NT2/D1 (cell line): ENCODE results near the gene PRMT7.

Source experiments
- DNase-seq: peaks from one replicate; pipeline ENCODE4 v3.0.0-alpha.2; 2011; ENCODE audit warnings: low read depth, low spot score
- H3K27me3 ChIP-seq: 2 replicates; pipeline ENCODE4 v1.6.0; 2011; ENCODE audit warnings: mild to moderate bottlenecking; ENCODE audit not compliant: insufficient read length, insufficient read depth
- H3K36me3 ChIP-seq: 2 replicates; pipeline ENCODE4 v1.6.1; 2011; ENCODE audit warnings: mild to moderate bottlenecking, low read length, mixed read lengths; ENCODE audit not compliant: insufficient read depth, insufficient read length
- H3K4me1 ChIP-seq: 2 replicates; pipeline ENCODE4 v1.5.1; 2011; ENCODE audit not compliant: insufficient read depth, insufficient read length
- H3K4me3 ChIP-seq: 2 replicates; pipeline ENCODE4 v1.5.1; 2011; ENCODE audit warnings: low read depth; ENCODE audit not compliant: insufficient read length
- H3K9ac ChIP-seq: 2 replicates; pipeline ENCODE4 v1.6.0; 2011; ENCODE audit warnings: low read depth; ENCODE audit not compliant: insufficient read length
- H3K9me3 ChIP-seq: 2 replicates; pipeline ENCODE4 v1.5.1; 2011; ENCODE audit warnings: mild to moderate bottlenecking, low read length; ENCODE audit not compliant: insufficient read depth
- SUZ12 ChIP-seq: IDR thresholded peaks from 2 replicates; pipeline ENCODE4 v1.6.1; 2011; ENCODE audit not compliant: insufficient read length, insufficient read depth; ENCODE audit errors: extremely low read depth
- YY1 ChIP-seq: IDR thresholded peaks from 2 replicates; pipeline ENCODE4 v1.6.1; 2011; ENCODE audit not compliant: insufficient read length, insufficient read depth
- ZNF274 ChIP-seq: IDR thresholded peaks from 2 replicates; pipeline ENCODE4 v1.6.1; 2011; ENCODE audit warnings: mild to moderate bottlenecking, low read depth, low read length

Gene PRMT7

DNA sequence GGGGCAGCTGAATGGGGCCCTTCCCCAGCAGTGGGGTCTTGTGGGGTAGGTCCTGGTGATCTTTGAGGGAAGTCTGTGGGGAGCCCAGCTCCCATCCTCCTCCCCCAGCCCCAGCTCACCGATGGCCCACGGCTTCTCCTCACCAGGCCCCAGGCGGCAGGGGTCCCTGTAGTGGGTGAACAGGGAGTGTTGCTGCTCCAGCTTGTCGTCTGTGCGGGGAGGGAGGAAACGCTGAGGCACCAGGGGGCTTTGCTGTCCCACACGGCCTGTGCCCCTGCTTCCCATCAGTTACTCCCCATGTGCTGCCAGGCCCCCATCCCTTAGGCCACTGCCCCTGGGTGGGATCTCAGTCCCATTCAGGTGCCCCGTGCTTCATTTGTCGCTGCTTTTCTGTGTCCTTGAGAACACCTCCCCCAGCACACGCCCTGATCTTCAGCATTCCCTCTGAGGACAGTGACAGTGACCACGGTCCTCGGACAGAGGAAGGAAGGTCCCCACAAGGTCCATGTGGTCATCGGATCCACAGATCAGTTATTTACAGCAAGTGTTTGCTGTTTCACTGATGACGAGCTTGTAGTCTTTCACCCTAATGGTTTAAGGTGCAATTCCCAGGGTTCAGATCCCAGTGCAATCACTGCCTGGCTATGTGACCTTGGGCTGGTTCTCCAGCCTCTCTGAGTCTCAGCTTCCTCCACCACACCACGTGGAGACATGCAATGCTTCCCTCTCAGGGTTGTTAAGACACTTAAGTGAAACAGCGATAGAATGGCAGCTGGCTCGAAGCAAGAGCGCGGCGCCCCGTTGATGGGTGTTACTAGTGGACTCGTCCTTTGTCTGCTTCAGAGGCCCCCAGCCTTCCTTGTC is 53.1 kb downstream of the PRMT7 start:
- no peak overlapping the region for H3K4me3 ChIP-seq
- peak overlapping the region; percentile 11 for H3K9ac ChIP-seq

DNA sequence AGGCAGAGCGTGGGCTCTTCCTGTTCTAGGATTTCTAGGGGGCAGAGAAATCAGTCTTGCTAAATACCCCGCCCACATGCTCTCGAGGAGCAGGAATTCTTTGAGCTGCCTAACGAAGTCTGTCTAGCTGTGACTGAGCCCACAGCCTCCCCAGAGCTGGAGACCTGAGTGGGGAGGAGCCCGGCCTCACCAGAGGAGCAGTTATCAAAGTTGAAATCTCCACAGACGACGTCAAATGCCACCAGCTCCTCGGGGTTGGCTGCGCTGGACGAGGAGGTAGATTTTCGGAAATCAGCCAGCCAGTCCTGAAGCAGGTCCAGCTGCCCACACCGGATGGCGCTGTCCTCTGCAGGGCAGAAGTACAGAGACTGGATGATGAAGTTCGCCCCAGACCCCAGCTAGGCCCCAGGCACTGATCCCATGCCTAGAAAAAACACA is 53.8 kb downstream of the PRMT7 start:
- Histone ChIP-seq H3K9ac (no peak overlapping the region), H3K4me3 (no peak overlapping the region), H3K27me3 (no peaks in the 10 kb centered on the region), H3K9me3 (no peaks in the 10 kb centered on the region), H3K36me3 (peaks cover 17% of the 10 kb centered on the region), H3K4me1 (peaks cover 32% of the 10 kb centered on the region)
- no peak for DNase-seq
- TF ChIP-seq SUZ12 (no peak), ZNF274 (no peak), YY1 (no peak)

More for the DNA sequence above, 53.1 kb downstream of the PRMT7 start:
- no peak for TF ChIP-seq YY1
- TF ChIP-seq ZNF274 = no peak
- no peak for TF ChIP-seq SUZ12
- Histone ChIP-seq H3K9me3 (no peaks in the 10 kb centered on the region), H3K27me3 (no peaks in the 10 kb centered on the region), H3K36me3 (peaks cover 23% of the 10 kb centered on the region), H3K4me1 (peaks cover 32% of the 10 kb centered on the region)
- no peak for DNase-seq

GRCh38 chr16:68365167-68365817 is 54.5 kb downstream of the PRMT7 start:
- DNase-seq = no peak
- Histone ChIP-seq H3K9ac (no peak overlapping the region), H3K36me3 (peaks cover 11% of the 10 kb centered on the region), H3K27me3 (no peaks in the 10 kb centered on the region), H3K4me3 (no peak overlapping the region), H3K4me1 (peaks cover 32% of the 10 kb centered on the region), H3K9me3 (no peaks in the 10 kb centered on the region)
- TF ChIP-seq YY1 = no peak
- no peak for TF ChIP-seq SUZ12
- no peak for TF ChIP-seq ZNF274

GRCh38 chr16:68366062-68366461 is 55.2 kb downstream of the PRMT7 start:
- DNase-seq = no peak
- H3K9me3 ChIP-seq = no peaks in the 10 kb centered on the region
- H3K4me1 ChIP-seq = peaks cover 32% of the 10 kb centered on the region
- H3K36me3 ChIP-seq = peaks cover 4% of the 10 kb centered on the region
- no peak overlapping the region for H3K4me3 ChIP-seq
- H3K9ac ChIP-seq = peak overlapping the region; percentile 13
- TF ChIP-seq YY1 (no peak), ZNF274 (no peak), SUZ12 (no peak)
- H3K27me3 ChIP-seq = no peaks in the 10 kb centered on the region

DNA sequence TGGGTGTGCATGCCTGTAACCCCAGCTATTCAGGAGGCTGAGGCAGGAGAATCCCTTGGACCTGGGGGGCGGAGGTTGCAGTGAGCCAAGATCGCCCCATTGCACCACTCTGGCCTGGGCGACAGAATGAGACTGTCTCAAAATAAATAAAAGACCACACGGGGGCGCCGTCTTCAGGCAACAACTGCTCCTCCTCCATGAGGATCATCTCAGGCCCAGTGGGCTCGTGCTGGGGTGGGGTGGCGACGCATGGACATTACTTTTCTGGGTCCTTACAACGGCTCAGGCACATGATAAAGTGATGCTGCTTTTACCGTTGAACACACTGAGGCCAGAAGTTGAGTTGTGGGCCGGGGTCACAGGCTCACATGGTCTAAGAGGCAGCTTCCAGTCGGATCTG is 56.2 kb downstream of the PRMT7 start:
- no peak overlapping the region for H3K4me3 ChIP-seq
- DNase-seq = peak; percentile 62

GRCh38 chr16:68367440-68367839 is 56.6 kb downstream of the PRMT7 start:
- H3K9ac ChIP-seq = no peak overlapping the region
- no peak for DNase-seq
- TF ChIP-seq YY1 = no peak
- no peak for TF ChIP-seq ZNF274
- TF ChIP-seq SUZ12 = no peak
- H3K27me3 ChIP-seq = no peaks in the 10 kb centered on the region
- H3K36me3 ChIP-seq = no peaks in the 10 kb centered on the region
- peaks cover 32% of the 10 kb centered on the region for H3K4me1 ChIP-seq
- no peak overlapping the region for H3K4me3 ChIP-seq
- no peaks in the 10 kb centered on the region for H3K9me3 ChIP-seq

More for the DNA sequence above, 56.2 kb downstream of the PRMT7 start:
- Histone ChIP-seq H3K27me3 (no peaks in the 10 kb centered on the region), H3K9ac (no peak overlapping the region), H3K36me3 (peaks cover 3% of the 10 kb centered on the region), H3K9me3 (no peaks in the 10 kb centered on the region), H3K4me1 (peaks cover 32% of the 10 kb centered on the region)
- TF ChIP-seq YY1 (no peak), ZNF274 (no peak), SUZ12 (no peak)

- no peaks in the 10 kb centered on the region for H3K9me3 ChIP-seq
- no peak overlapping the region for H3K4me3 ChIP-seq
- DNase-seq = no peak
- no peaks in the 10 kb centered on the region for H3K36me3 ChIP-seq
- H3K9ac ChIP-seq = no peak overlapping the region
- peaks cover 32% of the 10 kb centered on the region for H3K4me1 ChIP-seq
- no peaks in the 10 kb centered on the region for H3K27me3 ChIP-seq
- TF ChIP-seq YY1 (no peak), SUZ12 (no peak)
Measured at GRCh38 chr16:68367891-68368290, 57.1 kb downstream of the PRMT7 start.
